SK-N-SH (cell line): ENCODE measurements around the gene ZNF546. TPM values are rescaled to one million over a fixed set of nuclear protein-coding genes. Genes with fewer than 3 reads are reported as not detected.

Experiments used
- CTCF ChIA-PET: fragments of 300-600, 350-600 bp; formaldehyde crosslinking; extraction: SDS; loops from one replicate; lab custom pipeline; 2021; lab: Yijun Ruan, JAX
- POLR2A ChIA-PET: fragments of 350-600 bp; sonication (Branson Sonifier 250); formaldehyde crosslinking; extraction: SDS; loops from one replicate; lab custom pipeline; 2020; ENCODE audit warnings: antibody characterized with exemption, inconsistent platforms; lab: Yijun Ruan, JAX
- DNase-seq: peaks from one replicate; pipeline ENCODE4 v3.0.0; 2012
- H2AFZ ChIP-seq: fragments of 200-600 bp; sonication (generic); 2 replicates; pipeline ENCODE4 v1.8.1; 2016; ENCODE audit warnings: antibody characterized with exemption, mild to moderate bottlenecking, low read depth
- H3F3A ChIP-seq: fragments of 200-600 bp; sonication (generic); replicated peaks from 2 replicates; pipeline ENCODE3; 2016; ENCODE audit warnings: antibody characterized with exemption, mild to moderate bottlenecking; ENCODE audit not compliant: insufficient read depth
- H3K27ac ChIP-seq, 2 experiments: fragments of 200-500 bp in 1 of 2; fragments of 200-600 bp in 1 of 2; sonication (Bioruptor generic) in 1 of 2; sonication (generic), shearing (Covaris generic) in 1 of 2; 2 replicates each; pipeline versions ENCODE4 v1.5.1 to v1.6.1; 2014 to 2016; ENCODE audit warnings: low read depth in 2 of 2, inconsistent platforms in 1 of 2, low read length in 1 of 2, mild to moderate bottlenecking in 1 of 2, mixed read lengths in 1 of 2
- H3K27me3 ChIP-seq: fragments of 200-600 bp; sonication (generic), shearing (Covaris generic); 2 replicates; pipeline ENCODE4 v1.6.1; 2016; ENCODE audit warnings: mixed run types; ENCODE audit not compliant: insufficient read depth
- H3K36me3 ChIP-seq, 2 experiments: fragments of 200-500 bp in 1 of 2; fragments of 200-600 bp in 1 of 2; sonication (Bioruptor generic) in 1 of 2; sonication (generic) in 1 of 2; replicated peaks in 1 of 2; 2 replicates each; pipeline versions ENCODE3 to v1.5.1; 2014 to 2016; ENCODE audit warnings: low read length in 1 of 2, mild to moderate bottlenecking in 1 of 2; ENCODE audit not compliant: insufficient read depth in 2 of 2, control insufficient read depth in 1 of 2
- H3K4me1 ChIP-seq, 2 experiments: fragments of 200-500 bp in 1 of 2; fragments of 200-600 bp in 1 of 2; sonication (Bioruptor generic) in 1 of 2; sonication (generic), shearing (Covaris generic) in 1 of 2; 2 replicates each; pipeline versions ENCODE4 v1.5.1 to v1.6.1; 2014 to 2016; ENCODE audit warnings: low read depth in 1 of 2, low read length in 1 of 2, mixed run types in 1 of 2; ENCODE audit not compliant: insufficient read depth in 2 of 2, control insufficient read depth in 1 of 2
- H3K4me2 ChIP-seq: fragments of 200-600 bp; sonication (generic), shearing (Covaris generic); 2 replicates; pipeline ENCODE4 v1.6.1; 2017; ENCODE audit warnings: mixed run types
- H3K4me3 ChIP-seq, 2 experiments: fragments of 200-500 bp in 1 of 2; fragments of 200-600 bp in 1 of 2; sonication (Bioruptor generic) in 1 of 2; sonication (generic), shearing (Covaris generic) in 1 of 2; 2 replicates each; pipeline versions ENCODE4 v1.5.1 to v1.8.1; 2014 to 2016; ENCODE audit warnings: low read depth in 2 of 2, inconsistent platforms in 1 of 2, low read length in 1 of 2, mild to moderate bottlenecking in 1 of 2, mixed read lengths in 1 of 2, moderate library complexity in 1 of 2
- H3K79me2 ChIP-seq: fragments of 200-600 bp; sonication (generic); 2 replicates; pipeline ENCODE4 v1.8.1; 2017; ENCODE audit warnings: mild to moderate bottlenecking; ENCODE audit not compliant: insufficient read depth
- H3K9ac ChIP-seq: fragments of 200-600 bp; sonication (generic); 2 replicates; pipeline ENCODE4 v1.6.1; 2017; ENCODE audit warnings: mixed run types
- H3K9me2 ChIP-seq: fragments of 200-600 bp; sonication (generic); 2 replicates; pipeline ENCODE4 v1.6.1; 2017; ENCODE audit warnings: mixed run types
- H3K9me3 ChIP-seq: fragments of 200-600 bp; sonication (generic); 2 replicates; pipeline ENCODE4 v1.6.1; 2017; ENCODE audit warnings: mixed run types, mild to moderate bottlenecking, moderate library complexity
- H4K20me1 ChIP-seq: fragments of 200-600 bp; sonication (generic); 2 replicates; pipeline ENCODE4 v1.6.1; 2017; ENCODE audit warnings: mild to moderate bottlenecking, mixed run types; ENCODE audit not compliant: insufficient read depth
- CHD2 ChIP-seq: fragments of 150-350 bp; IDR thresholded peaks from 2 replicates; pipeline ENCODE4 v1.6.1; 2018; ENCODE audit warnings: low read length; ENCODE audit not compliant: partially characterized antibody
- ELF1 ChIP-seq: IDR thresholded peaks from 2 replicates; pipeline ENCODE4 v1.4.0; 2012
- NRF1 ChIP-seq: IDR thresholded peaks from 2 replicates; pipeline ENCODE4 v1.6.1; 2012; ENCODE audit warnings: low read depth, mild to moderate bottlenecking, low read length
- PBX3 ChIP-seq: IDR thresholded peaks from 2 replicates; pipeline ENCODE4; 2012
- SIN3A ChIP-seq: IDR thresholded peaks from 2 replicates; pipeline ENCODE4 v1.6.1; 2012; ENCODE audit warnings: low read depth, mild to moderate bottlenecking, low read length, moderate library complexity, borderline replicate concordance
- SMC3 ChIP-seq: IDR thresholded peaks from 2 replicates; pipeline ENCODE4 v1.6.1; 2012; ENCODE audit warnings: low read depth, low read length, improper control_type of control experiment
- TCF12 ChIP-seq: IDR thresholded peaks from 2 replicates; pipeline ENCODE4 v1.4.0; 2012
- WGBS: methylation state at CpG from one replicate; pipeline ENCODE4 v1.1.6; 2017; ENCODE audit warnings: low lambda C conversion rate; 5-methylcytosine and 5-hydroxymethylcytosine counted together
- polyA plus RNA-seq, 3 experiments: library from polyadenylated mRNA; depleted of rRNA; stranded (reverse); fragments of >200 nt; gene quantifications; 2 replicates each; pipeline ENCODE4 v1.2.3, GENCODE V29; 2012
- TF ChIP-seq, protein P1 (sequence below): IDR thresholded peaks from 2 replicates; pipeline ENCODE4 v1.4.0; 2012; ENCODE audit warnings: low read depth, borderline replicate concordance
- TF ChIP-seq, protein P2 (sequence below): IDR thresholded peaks from 2 replicates; pipeline ENCODE4 v1.6.1; 2012; ENCODE audit warnings: mild to moderate bottlenecking, low read depth, low read length, moderate library complexity

Gene ZNF546
- polyA plus RNA-seq, 1 of the 3 experiments (the other 2 are of a cell fraction) = 0.87 TPM

DNA sequence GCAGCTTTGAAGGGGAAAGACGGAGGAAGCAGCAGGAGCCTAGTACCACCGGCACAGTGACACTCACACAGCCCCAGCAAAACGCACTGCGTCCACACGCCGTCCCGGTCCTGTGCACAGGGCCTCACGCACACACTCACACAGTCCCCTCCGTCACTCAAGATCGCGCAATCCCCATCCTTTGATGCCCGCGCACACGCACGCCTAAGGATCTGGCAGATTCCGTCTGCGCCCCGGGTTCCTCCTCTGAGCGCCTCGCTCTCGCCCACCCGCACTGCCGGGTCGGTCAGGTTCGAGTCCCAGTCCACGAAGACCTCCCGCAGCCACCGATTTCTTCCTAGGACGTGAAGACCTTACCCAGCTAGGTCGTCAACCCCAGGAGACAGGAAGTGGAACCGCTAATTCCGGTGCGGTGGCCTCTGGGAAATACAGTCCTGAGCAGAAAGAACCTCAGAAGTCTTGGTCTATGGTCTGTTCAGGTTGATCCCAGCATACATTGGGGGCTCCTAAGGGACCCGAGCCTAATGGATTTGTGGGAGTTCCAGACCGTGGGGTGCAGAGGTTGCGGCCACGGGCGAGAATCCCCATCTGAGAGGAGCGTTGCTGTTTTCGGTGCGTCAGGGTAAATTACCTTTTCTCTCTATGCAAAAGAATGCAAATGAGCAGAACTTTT, 59.1 kb downstream of the ZNF546 start, which contains the start of gene ZNF780B (continued):
- no peak for TF ChIP-seq SIN3A

DNA sequence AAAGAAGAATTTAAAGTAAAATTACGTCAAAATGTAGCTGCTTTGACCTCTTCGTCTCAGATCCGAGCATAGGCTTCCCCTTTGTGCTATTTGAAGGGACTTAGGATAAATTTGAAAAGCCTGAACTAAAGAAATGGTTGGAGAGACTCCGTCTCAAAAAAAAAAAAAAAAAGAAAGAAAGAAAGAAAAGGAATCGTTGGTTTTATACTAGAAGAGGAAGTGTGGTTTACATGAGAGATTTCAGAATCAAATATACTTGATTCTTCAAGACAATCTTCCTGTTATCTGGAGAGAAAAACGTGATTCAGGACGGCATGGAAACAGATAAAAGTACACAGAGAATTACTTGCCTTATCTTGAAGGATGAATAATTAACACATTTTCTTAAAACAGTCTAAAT, 59.6 kb downstream of the ZNF546 start:
- no peak for DNase-seq
- CTCF ChIA-PET = interaction anchor here (0.6 to 1.6 kb wide), 2 partner anchors 86 to 211 kb away, joined by 3 to 4 read pairs; partner anchors contain the start of gene PSMC4
- POLR2A ChIA-PET = interaction anchor here (0.9 kb wide), 1 partner anchor 86 kb away, joined by 4 read pairs; no protein-coding TSS in a partner anchor
- peak overlapping the region; percentile 78 for H3K9ac ChIP-seq
- peaks cover 3 to 18% of the 10 kb centered on the region in 2 experiments for H3K36me3 ChIP-seq
- TF ChIP-seq TCF12 = no peak
- TF ChIP-seq CHD2 = no peak
- no peaks in the 10 kb centered on the region for H3K9me2 ChIP-seq
- peak overlapping the region; percentile 88 for H3K4me2 ChIP-seq
- H3K4me1 ChIP-seq = peaks cover 0 to 6% of the 10 kb centered on the region in 2 experiments; a peak in 2 of 4 replicates
- H3K79me2 ChIP-seq = peaks cover 49% of the 10 kb centered on the region
- peak overlapping the region; percentile 100 for H2AFZ ChIP-seq
- no peaks in the 10 kb centered on the region for H4K20me1 ChIP-seq
- peak overlapping the region; percentile 80 to 99 for H3K4me3 ChIP-seq
- peaks cover 8% of the 10 kb centered on the region for H3K9me3 ChIP-seq
- H3K27me3 ChIP-seq = no peaks in the 10 kb centered on the region
- 5% methylated on average over 7 of the region's 7 CpGs for WGBS
- no peaks in the 10 kb centered on the region for H3F3A ChIP-seq
- H3K27ac ChIP-seq = peak overlapping the region; percentile 44 to 83; a peak in 3 of 4 replicates

DNA sequence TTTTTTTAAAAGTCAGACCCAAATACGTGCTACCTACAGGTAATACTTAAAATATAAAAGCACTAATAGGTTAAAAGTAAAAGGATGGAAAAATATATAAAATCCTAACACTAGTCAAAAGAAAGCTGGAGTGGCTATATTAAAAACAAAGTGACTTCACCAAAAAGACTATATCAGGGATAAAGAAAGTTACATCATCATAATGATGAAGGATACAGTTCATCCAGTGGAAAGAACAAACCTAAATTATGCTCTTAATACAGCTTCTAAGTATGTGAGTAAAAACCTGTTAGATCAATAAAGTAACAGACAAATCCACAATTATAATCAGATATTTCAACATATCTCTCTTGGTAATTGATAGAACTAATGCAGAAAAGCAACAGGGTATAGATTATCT, 60.3 kb downstream of the ZNF546 start:
- CTCF ChIA-PET = interaction anchor here (1.4 kb wide), 1 partner anchor 23 kb away, joined by 4 read pairs; no protein-coding TSS in a partner anchor
- H3K9me2 ChIP-seq = no peaks in the 10 kb centered on the region
- 87% methylated on average over 1 of the region's 1 CpG for WGBS
- H3K27ac ChIP-seq = no peak overlapping the region
- no peak for DNase-seq
- H3K4me2 ChIP-seq = peak overlapping the region; percentile 88
- H3K36me3 ChIP-seq = peaks cover 0 to 18% of the 10 kb centered on the region in 2 experiments
- H4K20me1 ChIP-seq = no peaks in the 10 kb centered on the region
- H3F3A ChIP-seq = no peaks in the 10 kb centered on the region
- H2AFZ ChIP-seq = peak overlapping the region; percentile 100
- H3K27me3 ChIP-seq = no peaks in the 10 kb centered on the region
- TF ChIP-seq SMC3 = no peak
- TF ChIP-seq, protein P1, sequence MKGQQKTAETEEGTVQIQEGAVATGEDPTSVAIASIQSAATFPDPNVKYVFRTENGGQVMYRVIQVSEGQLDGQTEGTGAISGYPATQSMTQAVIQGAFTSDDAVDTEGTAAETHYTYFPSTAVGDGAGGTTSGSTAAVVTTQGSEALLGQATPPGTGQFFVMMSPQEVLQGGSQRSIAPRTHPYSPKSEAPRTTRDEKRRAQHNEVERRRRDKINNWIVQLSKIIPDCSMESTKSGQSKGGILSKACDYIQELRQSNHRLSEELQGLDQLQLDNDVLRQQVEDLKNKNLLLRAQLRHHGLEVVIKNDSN = no peak
- no peak for TF ChIP-seq NRF1
- TF ChIP-seq PBX3 = no peak
- TF ChIP-seq, protein P2, sequence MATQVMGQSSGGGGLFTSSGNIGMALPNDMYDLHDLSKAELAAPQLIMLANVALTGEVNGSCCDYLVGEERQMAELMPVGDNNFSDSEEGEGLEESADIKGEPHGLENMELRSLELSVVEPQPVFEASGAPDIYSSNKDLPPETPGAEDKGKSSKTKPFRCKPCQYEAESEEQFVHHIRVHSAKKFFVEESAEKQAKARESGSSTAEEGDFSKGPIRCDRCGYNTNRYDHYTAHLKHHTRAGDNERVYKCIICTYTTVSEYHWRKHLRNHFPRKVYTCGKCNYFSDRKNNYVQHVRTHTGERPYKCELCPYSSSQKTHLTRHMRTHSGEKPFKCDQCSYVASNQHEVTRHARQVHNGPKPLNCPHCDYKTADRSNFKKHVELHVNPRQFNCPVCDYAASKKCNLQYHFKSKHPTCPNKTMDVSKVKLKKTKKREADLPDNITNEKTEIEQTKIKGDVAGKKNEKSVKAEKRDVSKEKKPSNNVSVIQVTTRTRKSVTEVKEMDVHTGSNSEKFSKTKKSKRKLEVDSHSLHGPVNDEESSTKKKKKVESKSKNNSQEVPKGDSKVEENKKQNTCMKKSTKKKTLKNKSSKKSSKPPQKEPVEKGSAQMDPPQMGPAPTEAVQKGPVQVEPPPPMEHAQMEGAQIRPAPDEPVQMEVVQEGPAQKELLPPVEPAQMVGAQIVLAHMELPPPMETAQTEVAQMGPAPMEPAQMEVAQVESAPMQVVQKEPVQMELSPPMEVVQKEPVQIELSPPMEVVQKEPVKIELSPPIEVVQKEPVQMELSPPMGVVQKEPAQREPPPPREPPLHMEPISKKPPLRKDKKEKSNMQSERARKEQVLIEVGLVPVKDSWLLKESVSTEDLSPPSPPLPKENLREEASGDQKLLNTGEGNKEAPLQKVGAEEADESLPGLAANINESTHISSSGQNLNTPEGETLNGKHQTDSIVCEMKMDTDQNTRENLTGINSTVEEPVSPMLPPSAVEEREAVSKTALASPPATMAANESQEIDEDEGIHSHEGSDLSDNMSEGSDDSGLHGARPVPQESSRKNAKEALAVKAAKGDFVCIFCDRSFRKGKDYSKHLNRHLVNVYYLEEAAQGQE = no peak
- no peak for TF ChIP-seq ELF1
- peak overlapping the region; percentile 80 to 99; a peak in 2 of 4 replicates for H3K4me3 ChIP-seq
- POLR2A ChIA-PET = no interaction called here
- H3K79me2 ChIP-seq = peaks cover 42% of the 10 kb centered on the region
- H3K4me1 ChIP-seq = peaks cover 0 to 6% of the 10 kb centered on the region in 2 experiments; a peak in 2 of 4 replicates
- H3K9ac ChIP-seq = no peak overlapping the region
- H3K9me3 ChIP-seq = peaks cover 9% of the 10 kb centered on the region
